ENCODE data around the gene SZT2.
"Not testable (repeated sequence)": the region's sequence is repeated elsewhere in the genome, so short reads cannot be mapped to it uniquely, and the experiment has no call there.

Gene SZT2

DNA sequence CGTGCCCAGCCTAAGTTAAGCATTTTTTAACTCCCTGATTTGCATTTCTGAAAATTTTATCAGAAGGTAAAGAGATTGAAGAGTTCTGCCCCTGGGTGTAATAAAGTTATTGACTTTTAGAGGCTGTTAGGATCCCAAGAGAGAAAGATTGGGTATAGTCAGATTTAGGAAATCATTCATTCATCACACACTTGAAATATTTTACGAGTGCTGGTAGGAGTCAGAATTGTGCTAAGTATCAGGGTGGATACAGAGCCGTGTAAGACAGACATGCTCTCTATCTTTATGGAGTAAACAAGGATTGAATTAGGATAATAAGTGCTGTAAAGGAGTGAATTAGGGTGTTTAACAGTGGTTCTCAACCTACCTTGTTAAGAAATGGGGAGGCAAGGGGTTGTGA lies 3.0 kb downstream of the SZT2 start:
- DNase-seq, result no peak

DNA sequence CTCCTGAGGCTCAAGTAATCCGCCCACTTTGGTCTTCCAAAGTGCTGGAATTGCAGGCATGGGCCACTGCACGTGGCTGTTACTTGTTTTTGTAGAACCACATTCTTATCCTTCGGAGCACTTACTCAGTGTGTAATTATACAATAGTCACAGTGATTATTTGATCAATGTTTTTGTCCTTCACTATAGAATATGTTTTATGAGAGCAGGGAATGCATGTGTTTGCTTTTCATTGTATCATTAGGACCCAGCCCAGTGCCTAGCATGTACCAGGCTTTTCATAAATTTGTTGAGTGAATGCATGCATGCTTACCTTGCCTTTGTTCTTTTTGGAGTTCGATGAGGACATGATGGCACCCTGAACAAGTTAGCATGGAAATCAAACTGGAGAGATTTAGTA lies 5.8 kb downstream of the SZT2 start:
- DNase-seq, result no peak

DNA sequence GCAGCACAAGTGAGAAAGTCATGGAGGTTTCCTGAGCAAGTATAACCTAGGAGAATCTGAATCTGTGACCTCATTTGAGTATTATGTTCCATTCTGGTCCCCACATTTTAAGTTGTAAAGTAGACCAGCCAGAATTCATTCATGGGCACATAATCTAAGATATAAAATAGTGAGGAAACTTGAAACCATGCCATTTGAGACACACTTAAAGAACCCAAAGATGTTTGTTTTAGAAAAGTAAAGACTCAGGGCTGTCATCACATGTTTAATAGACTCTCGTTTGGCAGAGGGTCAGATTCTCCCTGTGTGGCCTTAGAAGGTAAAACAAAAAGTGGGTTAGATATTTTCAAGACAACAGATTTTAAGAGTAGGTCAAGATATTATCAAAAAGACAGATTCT lies 6.4 kb downstream of the SZT2 start:
- no peak for DNase-seq

DNA sequence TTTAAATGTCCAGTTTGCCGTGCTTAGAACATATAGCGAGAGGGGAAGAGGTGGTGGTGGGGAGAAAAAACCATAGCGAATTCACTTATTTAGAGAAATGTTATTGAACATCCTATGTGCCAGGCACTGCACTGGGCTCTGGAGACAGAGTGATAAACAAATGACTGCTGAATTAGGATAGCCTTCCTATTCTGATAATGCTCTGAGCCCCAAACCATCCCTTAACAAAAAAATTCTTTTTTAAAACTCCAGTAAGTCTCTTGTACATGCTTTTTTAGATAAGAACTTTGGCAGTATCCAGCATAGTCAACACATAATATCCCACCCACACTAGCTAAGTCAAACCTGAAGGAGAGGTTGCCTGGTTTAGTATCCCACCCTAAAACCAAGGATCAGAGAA lies 8.5 kb downstream of the SZT2 start:
- DNase-seq, result no peak

DNA sequence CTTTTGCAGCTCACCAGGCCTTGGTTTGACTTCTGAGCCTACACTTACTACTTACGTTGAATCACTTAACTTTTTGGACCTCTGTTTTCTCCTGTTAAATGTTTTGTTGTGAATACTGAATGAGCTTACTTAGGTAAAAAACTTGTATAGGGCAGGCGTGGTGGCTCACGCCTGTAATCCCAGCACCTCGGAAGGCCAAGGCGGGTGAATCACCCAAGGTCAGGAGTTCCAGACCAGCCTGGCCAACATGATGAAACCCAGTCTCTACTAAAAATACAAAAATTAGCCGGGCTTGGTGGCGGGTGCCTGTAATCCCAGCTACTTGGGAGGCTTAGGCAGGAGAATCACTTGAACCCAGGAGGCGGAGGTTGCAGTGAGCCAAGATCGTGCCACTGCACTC lies 10.7 kb downstream of the SZT2 start:
- not testable (repeated sequence) for DNase-seq

DNA sequence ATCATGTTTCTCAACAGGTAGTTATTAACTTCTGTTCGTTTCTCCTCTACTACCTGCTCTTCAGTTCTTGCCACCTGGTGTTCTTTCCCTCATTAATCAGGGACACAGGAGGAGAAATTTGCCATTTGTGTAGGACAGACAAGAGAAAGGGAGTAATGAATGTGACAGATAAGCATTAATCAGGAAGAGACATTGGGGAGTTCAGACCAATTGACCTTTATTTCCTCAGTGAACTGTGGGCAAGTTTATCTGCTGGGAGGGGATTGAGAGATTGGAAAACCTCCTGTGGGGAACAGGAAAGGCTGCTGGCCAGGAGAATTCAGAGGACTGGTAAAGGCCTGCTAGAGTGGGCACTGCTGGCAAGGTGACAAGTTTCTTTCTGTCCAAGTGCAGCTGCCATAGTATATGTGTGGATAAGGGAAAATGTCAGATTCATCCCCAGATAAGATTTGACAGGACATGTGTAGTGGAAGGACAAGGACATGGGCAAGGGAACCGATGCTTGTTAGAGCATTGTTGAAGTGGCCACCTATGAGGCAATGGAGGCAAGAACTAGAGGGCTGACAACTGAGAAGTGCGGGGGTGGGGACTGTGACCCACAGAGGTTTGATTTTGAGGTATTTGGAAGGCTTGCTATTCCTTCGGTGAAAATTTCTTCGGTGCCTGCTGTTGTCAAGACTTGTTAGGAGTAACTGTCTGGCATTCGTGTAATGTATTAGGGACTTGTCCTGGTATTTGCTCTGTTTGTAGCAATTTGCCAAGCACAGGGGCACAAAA lies 12.6 kb downstream of the SZT2 start:
- no peak for DNase-seq

DNA sequence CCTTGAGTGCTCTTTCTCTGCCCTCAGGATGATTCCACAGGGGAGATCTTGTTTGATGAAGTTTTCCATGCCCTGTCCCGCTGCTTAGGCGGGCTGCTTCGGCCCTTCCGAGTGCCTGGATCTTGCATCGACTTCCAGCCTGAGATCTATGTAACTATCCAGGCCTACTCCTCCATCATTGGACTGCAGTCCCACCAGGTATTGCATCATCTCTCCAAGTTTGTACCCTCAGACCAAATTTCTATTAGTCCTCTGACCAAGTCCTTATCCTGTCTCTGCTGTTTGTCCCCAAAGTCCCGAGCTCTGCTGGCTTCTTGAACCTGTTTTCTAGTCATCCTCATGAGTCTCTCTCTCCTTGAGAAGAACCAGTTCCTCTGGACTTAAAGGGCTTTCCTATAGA lies 14.7 kb downstream of the SZT2 start:
- no peak for DNase-seq

DNA sequence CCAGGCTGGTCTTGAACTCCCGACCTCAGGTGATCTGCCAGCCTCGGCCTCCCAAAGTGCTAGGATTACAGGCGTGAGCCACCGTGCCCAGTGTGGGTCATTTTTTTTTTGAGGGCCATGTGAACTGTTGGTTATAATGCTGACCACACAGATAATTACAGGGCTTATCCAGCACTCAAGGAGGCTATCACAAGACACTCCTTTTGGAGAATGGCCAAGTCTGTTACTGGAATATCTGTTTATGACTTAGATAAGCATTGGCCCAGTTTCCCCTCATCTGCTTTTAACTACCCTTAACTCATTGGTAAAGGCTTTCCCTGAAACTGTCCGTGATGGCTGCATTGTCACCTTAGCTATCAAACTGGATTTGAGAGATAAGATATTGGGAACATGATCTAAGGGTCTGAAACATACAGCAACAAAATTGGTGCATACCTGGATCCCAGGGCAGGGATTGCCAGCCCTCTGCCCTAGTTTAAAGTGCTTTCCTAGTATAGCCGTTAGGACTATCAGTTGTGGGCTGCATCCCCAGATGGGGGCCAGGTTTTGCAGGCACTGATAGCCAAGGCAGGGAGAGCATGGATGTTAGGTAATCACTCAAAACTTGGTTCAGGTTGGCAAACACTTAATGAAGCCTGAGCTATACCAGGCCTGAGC lies 15.6 kb downstream of the SZT2 start:
- no peak for DNase-seq

DNA sequence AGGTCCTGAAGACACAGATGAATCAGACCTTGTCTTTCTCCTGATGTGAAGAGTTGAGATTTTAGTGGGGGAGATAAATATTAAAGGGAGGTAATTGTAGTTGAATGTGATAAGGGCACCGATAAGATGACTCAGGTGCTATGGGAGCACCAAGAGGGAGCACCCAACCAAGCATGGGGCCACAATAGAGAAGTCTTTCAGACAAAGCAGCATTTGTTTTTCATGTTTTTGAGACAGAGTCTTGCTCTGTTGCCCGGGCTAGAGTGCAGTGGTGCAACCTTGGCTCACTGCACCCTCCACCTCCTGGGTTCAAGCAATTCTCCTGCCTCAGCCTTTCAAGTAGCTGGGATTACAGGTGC lies 16.2 kb downstream of the SZT2 start:
- DNase-seq, result no peak

DNA sequence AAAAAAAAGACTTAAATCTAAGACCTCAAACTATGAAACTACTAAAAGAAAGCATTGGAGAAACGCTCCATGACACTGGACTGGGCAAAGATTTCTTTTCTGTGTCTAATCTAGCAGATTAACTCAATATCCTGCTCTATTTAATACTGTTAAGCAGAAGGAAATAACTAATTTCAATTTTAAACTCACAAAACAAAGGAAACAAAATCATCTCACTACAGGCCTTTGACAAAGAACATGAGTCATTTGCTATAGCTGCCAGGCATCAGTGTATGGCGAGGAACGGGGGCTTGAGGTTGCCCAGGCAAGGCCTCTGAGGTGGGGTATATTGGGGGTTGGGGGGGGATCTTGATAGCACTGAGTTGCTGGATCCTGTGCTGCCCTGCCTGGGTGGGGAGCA lies 20.9 kb downstream of the SZT2 start:
- no peak for DNase-seq

DNA sequence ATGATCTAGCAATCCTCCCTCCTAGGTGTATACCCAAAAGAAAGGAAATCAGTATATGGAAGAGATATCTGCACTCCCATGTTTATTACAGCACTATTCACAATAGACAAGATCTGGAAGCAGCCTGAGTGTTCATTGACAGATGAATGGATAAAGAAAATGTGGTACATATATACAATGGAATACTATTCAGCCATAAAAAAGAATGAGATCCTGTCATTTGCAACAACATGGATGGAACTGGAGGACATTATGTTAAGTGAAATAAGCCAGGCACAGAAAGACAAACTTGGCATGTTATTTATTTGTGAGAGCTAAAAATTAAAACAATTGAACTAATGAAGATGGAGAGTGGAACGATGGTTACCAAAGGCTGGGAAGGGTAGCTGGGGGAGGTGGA lies 23.7 kb downstream of the SZT2 start:
- not testable (repeated sequence) for DNase-seq

DNA sequence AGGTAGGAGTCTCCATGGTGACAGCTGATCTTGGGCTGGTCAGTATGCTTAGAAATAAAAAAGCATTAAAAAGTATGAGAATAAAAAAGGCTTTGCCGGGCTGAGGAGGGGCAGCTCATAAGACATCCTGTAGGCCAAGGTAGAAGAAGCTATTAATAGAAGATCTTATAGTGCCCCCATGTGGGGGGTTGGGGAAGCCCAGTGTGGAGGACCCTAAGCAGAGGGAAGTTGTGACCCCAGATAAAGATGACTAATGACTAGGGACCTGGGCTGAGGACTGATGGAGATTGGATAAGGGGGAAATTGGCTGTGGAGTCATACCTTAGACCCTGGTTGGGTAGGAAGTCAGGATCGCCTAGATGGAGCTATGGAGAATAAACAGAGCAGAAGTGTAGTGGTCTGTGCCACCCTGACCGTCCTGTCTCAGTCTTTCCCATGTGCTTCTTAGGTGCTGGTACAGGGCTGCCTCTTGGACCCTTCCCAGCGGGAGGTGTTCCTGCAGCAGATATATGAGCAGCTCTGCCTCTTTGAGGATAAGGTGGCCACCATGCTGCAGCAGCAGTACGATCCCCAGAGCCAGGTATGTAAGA lies 25.0 kb downstream of the SZT2 start:
- peak; percentile 59 to 75 for DNase-seq

DNA sequence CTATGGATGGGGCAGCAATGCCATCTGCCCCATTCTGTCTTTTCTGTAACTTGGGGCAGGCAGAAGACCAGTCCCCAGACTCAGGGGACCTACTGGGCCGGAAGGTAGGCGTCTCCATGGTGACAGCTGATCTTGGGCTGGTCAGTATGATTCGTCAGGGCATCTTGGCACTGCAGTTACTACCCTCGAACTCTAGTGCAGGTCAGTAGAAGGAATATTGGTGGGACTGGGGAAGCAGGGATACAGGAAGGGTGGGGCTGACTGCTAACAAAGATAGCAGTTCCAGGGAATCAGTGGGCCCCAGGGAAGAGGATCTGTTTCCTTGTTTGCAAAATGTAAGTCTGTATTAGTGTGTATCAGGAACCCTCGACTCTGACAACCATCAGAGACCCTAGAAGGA lies 26.2 kb downstream of the SZT2 start:
- no peak for DNase-seq

DNA sequence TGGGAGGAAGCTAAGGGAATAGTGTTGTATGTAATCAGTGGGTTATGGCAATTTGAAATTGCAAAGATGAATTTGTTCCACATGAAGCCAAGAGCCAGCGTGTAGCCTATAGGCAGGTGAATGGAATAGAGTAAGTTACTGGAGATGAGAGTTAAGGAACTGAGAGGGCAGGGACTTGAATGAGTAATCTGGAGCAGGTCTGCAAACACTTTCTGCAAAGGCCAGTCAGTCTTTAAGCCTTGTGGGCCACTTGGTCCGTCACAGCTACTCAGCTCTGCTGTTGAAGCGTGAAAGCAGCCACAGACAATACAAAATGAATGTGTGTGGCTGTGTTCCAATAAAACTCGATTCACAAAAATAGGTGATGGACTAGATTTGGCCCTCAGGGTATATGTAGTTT lies 29.2 kb downstream of the SZT2 start:
- no peak for DNase-seq

DNA sequence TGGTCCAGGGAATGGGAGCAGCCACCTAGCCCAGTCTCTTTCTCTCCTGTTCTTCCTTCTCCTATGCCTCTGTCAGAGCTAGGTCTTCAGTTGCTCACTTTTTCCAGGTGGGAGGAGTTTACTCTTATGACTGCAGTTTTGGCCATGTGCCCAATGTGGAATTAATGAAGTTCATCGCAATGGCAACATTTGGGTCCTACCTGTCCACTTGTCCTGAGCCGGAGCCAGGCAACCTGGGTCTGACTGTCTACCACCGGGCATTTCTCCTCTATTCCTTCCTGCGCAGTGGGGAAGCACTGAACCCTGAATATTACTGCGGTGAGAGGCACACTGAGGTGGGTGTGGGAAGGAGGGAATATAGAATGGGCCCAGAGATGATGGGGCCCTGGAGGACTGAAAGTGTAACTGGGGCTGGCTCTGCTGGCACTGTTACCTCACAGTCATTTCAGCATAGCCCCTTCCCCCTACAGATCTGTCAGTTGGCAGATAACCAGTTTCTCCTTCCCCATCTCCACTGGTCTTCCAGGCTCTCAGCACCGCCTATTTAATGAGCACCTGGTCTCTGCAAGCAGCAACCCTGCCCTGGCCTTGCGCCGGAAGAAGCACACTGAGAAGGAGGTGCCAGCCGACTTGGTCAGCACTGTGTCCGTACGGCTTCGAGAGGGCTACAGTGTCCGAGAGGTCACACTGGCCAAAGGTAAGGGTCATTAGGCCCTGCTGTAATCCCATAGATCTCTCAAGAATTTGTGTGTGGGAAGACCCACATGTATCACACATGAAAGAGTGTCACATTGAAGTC lies 30.1 kb downstream of the SZT2 start:
- DNase-seq, result no peak

DNA sequence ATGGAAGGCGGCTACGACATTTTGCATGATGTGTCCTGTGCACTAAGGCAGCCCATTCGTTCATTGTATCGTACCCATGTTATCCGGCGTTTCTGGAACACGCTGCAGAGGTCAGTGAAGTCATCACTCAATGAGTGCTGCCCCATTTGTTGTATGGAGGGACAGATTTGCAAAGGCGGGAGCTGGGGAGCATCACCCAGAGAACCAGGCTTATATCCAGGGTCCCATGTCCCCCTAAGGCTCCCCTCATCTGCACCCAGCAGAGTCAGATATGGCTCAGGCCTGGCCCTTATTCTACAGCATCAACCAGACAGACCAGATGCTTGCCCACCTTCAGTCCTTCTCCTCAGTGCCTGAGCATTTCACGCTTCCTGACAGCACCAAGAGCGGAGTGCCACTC lies 31.2 kb downstream of the SZT2 start:
- no peak for DNase-seq

DNA sequence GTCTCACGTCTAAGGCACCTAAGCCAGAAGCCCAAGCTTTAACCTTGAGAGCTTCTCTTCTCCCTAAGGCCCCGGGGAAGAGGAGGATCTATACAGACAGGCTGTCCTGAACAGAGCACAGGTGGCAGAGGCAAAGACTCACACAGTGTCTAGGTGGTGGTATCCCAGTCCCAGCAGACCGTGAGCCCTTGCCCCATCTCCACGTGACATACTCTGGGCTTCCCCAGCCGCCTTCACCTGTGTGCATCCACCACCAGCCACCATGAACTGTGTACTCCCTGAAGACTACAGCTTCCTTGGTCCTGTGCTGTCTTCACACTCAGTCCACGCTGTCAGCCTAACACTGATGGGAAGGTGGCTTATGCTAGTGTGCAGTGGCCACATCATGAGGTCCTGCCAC lies 31.7 kb downstream of the SZT2 start:
- no peak for DNase-seq

DNA sequence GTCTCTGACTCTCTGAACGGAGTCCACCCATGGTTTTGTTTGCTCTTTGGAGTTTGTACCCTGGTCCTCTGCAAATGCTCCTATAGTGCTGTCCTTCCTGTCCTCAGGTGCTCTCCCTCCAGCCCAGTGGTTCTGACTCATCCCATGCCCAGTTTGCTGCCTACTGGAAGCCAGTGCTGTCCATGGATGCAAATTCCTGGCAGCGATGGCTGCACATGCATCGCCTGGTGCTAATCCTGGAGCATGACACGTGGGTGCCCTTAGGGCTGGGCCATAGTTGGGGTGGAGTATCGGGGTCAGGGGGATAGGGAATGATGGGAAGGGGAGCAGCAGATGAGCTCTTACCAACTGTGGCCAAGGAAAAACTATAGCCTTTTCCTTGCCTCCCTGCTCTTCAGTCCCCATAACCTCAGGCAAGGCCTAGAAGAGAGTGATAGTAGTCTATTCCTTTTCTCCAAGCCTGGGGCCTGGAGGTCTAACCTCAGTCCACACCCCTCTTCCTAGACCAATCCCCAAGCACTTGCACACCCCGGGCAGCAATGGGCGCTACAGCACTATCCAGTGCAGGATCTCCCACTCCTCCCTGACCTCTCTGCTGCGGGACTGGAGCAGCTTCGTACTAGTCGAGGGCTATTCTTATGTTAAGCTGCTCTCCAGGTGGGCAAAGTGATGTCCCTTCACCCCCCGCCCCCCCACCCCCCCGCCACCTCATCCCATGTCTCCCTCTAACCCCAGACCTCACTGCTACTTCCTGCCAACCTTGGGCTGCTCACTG lies 32.5 kb downstream of the SZT2 start:
- DNase-seq, result no peak

DNA sequence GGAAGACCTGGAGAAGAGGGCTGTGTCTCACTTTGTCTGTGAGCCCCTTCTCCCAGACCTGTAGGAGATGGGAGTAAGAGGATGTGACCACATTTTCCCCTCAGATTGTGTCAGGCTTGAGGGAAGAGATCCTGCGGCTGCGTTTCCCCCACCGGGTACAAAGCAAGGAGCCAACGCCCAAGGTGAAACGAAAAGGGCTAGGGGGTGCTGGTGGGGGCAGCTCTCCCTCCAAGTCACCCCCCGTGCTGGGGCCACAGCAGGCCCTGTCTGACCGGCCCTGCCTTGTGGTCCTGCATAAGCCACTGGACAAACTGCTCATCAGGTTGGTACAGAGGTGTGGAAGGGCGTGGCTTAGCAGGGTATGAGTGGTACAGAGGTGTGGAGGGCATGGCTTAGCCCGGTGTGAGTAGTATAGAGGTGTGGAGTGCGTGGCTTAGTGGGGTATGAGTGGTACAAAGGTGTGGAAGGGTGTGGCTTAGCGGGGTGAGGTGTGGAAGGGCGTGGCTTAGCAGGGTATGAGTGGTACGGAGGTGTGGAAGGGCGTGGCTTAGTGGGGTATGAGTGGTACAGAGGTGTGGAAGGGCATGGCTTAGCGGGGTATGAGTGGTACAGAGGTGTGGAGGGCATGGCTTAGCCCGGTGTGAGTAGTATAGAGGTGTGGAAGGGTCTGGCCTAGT lies 33.4 kb downstream of the SZT2 start:
- no peak for DNase-seq

DNA sequence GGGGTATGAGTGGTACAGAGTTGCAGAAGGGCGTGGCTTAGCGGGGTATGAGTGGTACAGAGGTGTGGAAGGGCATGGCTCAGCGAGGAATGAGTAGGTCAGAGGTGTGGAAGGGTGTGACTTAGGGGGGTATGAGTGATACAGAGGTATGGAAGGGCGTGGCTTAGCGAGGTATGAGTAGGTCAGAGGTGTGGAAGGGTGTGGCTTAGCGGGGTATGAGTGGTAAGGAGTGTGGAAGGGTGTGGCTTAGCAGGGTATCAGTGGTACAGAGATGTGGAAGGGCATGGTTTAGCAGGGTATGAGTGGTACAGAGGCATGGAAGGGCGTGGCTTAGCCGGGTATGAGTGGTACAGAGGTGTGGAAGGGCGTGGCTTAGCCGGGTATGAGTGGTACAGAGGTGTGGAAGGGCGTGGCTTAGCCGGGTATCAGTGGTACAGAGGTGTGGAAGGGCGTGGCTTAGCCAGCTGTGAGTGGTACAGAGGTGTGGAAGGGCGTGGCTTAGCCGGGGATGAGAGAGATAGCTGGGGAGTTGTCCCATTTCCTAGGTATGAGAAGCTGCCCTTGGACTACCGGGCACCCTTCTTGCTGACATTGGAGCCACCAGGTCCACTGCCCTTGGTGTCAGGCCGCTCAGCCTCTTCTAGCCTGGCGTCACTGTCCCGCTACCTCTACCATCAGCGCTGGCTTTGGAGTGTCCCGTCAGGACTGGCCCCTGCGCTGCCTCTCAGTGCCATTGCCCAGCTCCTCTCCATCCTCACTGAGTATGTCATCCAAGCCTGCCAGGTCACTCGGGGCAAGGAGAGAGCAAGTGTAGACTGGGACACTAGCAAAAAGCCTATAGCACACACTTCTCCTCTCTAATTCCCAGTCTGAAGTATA lies 34.2 kb downstream of the SZT2 start:
- DNase-seq, result no peak

DNA sequence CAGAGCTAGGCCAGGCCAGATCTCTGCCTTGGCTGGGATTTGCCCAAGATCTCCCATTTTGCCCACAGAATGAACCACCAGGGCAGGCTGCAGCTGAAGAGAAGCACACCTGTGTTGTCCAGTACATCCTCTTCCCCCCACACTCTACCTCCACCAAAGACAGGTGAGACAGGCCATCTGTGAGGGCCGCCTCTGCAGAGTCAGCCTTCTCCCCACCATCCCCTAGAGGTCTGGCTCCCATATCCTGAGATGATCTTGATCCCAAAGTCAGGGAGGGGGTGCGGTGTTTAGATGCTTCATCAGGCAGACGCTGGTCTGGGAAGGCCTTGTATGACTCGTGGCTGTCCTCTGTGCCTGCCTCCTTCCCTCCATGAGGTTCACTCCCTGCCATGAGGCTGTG lies 35.3 kb downstream of the SZT2 start:
- DNase-seq, result no peak

Measured in CD4-positive, alpha-beta T cell treated with Interferon alpha-2 for 1 hour (primary cell).